GM12873 (cell line): ENCODE data around the gene RRAS.

Experiments
- TF ChIP-seq, protein P1 (sequence below): IDR thresholded peaks from 2 replicates; pipeline ENCODE4 v1.5.1; 2012; ENCODE audit warnings: low read depth, mild to moderate bottlenecking, moderate library complexity, low read length, control low read depth; ENCODE audit not compliant: insufficient read depth; ENCODE audit errors: missing control alignments

The RRAS gene

DNA sequence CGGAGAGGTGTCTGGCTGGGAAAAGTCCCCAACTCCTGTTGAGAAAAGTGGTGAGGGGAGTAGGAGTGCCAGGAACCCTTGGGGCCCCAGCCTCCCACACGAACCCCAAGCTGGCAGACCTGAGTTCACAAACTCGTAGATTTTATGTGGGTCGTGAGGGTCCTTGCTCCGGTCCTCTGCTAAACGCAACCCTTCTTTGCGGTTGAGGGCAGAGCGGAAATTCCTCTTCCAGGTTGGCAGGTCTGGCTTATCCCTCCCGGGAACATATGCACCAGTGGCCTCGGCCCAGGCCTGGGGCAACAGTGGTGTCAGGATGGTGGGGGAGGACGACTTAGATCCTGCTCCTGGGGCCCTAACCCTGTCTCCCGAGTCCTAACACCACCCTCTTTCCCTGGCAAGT, 23.3 kb upstream of the RRAS start:
- TF ChIP-seq, protein P1, sequence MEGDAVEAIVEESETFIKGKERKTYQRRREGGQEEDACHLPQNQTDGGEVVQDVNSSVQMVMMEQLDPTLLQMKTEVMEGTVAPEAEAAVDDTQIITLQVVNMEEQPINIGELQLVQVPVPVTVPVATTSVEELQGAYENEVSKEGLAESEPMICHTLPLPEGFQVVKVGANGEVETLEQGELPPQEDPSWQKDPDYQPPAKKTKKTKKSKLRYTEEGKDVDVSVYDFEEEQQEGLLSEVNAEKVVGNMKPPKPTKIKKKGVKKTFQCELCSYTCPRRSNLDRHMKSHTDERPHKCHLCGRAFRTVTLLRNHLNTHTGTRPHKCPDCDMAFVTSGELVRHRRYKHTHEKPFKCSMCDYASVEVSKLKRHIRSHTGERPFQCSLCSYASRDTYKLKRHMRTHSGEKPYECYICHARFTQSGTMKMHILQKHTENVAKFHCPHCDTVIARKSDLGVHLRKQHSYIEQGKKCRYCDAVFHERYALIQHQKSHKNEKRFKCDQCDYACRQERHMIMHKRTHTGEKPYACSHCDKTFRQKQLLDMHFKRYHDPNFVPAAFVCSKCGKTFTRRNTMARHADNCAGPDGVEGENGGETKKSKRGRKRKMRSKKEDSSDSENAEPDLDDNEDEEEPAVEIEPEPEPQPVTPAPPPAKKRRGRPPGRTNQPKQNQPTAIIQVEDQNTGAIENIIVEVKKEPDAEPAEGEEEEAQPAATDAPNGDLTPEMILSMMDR, result no peak

DNA sequence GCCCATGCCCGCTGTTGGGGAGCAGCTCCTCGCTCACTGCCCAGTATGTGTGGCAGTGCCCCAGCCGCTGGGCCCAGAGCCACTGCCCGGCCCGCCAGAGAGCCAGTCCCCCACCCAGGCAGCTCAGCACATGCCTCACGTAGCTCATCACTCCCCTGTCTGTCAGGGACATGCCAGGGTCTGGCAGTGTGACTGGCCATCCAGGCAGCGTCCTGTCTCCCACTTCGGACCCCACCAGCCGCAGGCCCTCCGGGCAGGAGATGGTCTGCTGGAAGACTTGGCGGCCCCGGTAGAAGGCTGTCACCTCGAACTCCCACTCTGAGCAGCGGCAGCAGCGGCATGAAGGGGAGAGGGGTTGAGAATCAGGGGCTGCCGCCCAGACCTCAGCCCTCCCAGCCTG, 22.1 kb upstream of the RRAS start:
- TF ChIP-seq, protein P1, result no peak

DNA sequence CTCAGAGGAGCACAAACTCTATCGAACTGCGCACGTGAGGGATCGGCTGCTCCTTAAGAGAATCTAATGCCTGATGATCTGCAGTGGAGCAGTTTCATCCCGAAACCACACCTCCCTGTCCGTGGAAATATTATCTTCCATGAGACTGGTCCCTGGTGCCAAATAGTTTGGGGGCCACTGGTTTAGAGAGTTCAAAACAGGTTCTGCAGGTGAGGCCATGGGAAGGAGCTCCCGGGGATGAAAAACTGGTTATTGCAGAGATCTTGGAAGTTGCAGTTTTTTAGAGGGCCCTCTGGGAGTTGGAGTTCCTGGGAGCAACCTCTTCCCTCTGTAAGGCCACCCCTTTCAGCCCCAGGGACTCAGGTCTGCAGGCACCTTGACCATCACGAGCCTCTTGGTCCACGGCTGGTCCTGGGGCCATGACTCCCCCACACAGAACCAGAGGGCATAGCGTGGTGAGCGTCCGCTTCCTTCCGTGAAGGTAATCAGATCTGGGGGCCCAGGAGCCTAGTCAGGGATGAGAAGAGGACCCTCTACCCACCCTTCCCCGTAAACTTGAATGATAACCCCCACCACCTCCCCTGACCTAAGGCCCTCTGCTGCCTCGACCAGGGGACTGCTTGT, 20.5 kb upstream of the RRAS start:
- TF ChIP-seq, protein P1, result no peak

DNA sequence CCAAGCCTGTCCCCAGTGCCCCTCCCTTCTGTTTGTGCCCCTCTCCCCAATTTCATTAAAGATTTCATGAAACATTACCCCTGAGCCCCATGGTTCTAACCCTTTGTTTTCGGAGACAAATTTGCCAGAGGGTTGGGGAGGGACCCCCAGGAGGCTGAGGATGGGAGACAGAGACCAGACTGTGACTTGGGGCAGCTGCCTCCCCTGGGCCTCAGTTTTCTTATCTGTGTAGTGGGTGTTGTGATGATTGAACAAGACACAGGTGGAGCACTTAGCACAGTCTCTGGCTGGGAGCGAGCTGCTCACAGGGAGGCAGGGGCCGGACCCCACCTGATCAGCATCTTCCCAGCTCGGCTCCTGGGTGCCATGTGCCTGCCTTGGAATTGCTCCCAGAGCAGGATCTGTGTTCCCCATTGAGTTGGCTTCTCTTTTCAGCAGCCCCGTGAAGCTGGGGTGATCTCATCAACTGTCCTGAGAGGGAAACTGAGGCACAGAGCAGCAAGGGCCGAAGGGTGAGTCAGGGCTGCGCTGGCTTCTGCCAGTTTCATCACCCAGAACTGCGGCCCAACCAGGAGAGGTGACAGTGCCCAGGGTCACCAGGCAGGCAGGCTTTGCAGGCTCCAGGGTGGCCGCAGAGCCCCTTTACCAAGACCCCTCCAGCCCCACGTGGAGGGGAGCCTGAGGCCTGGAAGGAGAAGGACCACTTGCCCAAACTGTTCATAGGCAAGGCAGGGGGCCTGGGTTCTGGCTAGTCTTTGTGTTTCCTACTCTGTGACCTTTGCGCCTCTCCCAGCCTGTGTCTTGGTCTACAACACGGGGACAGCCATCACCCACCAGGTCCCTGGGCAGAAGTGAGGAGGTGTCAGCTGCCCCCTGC, 18.9 kb upstream of the RRAS start:
- TF ChIP-seq, protein P1, result no peak

DNA sequence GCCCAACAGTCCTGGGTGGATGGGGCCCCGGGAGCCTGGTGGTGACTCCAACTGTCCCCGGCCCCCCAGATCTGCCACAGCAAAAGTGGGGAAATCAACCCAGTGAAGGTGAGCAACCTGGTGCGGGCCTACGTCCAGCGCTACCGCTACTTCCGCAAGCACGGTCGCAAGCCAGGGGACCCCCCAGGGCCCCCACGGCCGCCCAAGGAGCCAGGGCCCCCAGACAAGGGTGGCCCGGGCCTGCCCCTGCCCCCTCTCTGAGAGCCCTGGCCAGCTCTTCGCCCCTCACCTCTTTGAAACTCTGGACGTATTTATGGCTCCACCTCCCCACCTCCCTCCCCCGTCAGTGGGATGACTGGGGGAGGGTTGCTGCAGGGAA, 18.2 kb upstream of the RRAS start:
- TF ChIP-seq, protein P1, result no peak

DNA sequence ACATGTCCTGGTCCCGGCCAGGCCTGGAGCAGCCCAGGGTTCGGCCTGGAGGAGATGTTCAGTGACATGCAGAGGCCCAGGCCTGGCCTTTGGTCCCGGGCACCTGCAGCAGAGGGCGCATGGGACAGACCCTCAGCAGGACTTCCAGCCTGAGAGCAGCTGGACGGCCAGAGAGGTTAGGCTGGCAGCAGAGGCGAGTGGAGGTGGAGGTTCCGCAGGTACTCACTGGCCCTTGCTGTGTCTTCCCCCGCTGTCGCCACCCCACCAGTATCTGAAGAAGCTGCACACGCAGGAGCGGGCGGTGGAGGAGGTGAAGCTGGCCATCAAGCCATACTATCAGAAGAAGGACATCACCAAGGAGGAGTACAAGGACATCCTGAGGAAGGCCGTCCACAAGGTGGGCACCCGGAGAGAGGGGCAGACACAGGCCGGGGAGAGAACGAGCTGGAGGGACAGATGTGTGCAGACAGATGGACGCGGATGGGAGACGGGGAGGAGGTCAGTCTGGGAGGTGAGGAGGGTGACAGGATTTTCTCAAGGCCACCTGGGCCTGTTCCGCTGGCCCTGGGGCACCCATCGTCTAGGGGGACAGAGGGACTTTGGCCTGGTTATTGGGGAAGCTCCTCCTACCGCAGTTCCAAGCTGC, 17.7 kb upstream of the RRAS start:
- TF ChIP-seq, protein P1, result no peak

DNA sequence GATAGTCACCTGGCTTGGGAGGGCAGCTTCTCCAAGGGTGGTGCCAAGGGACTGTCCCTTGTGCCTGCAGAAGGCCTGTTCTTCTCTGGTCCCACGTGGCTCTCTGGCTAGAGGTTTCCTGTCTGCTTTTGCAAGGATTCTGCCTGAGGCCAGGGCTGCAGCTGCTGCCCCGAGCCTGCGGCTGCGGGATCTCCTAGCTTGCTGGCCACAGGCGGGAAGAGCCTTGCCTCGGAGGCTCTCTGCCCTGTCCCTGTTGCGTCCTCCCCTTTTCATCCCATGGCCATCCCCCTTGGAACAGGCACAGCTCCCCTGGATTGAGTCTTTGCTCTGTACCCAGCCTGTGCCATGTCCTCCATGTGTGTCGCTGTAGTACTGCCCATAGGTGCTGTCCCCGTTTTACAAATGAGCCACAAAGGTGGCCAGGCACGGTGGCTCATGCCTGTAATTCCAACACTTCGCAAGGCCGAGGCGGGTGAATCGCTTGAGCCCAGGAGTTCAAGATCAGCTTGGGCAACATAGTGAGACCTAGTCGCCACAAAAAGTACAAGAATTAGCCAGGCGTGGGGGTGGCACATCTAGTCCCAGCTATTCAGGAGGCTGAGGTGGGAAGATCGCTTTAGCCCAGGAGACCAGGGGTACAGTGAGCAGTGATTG, 16.6 kb upstream of the RRAS start:
- TF ChIP-seq, protein P1, result no peak
